HepG2 (cell line): Measurements from ENCODE around the gene TRPM6. TPM values are rescaled to one million over a fixed set of nuclear protein-coding genes. Genes with fewer than 3 reads are reported as not detected.

ENCODE experiments used
- BATF2 ChIP-seq: sonication (generic); formaldehyde crosslinking; IDR thresholded peaks from 2 replicates; pipeline ENCODE4 v1.8.0; 2022; ENCODE audit warnings: mild to moderate bottlenecking, missing genetic modification reagents, moderate library complexity
- GRHL1 ChIP-seq: sonication (generic); formaldehyde crosslinking; conservative IDR thresholded peaks from 2 replicates; pipeline ENCODE4 v1.8.0; 2022; ENCODE audit warnings: missing genetic modification reagents
- HNF1A ChIP-seq, 2 experiments: sonication (generic) in 1 of 2; formaldehyde crosslinking in 1 of 2; IDR thresholded peaks; 2 replicates each; pipeline versions ENCODE4 v1.4.0 to v1.6.1; 2016 to 2020; ENCODE audit warnings: borderline replicate concordance in 1 of 2, low read depth in 1 of 2, mild to moderate bottlenecking in 1 of 2, missing genetic modification reagents in 1 of 2
- ISL2 ChIP-seq: sonication (generic); formaldehyde crosslinking; IDR thresholded peaks from 2 replicates; pipeline ENCODE4 v1.5.0; 2020; ENCODE audit warnings: missing genetic modification reagents
- MED1 ChIP-seq: sonication (generic); formaldehyde crosslinking; IDR thresholded peaks from 2 replicates; pipeline ENCODE4 v1.4.0; 2020; ENCODE audit warnings: missing genetic modification reagents
- MTF2 ChIP-seq: sonication (generic); formaldehyde crosslinking; IDR thresholded peaks from 2 replicates; pipeline ENCODE4 v1.5.0; 2020; ENCODE audit warnings: missing genetic modification reagents, borderline replicate concordance
- NFKBIZ ChIP-seq: IDR thresholded peaks from 2 replicates; pipeline ENCODE4 v1.6.1; 2018; ENCODE audit warnings: missing genetic modification reagents, missing compliant biosample characterization
- ZNF256 ChIP-seq: sonication (generic); formaldehyde crosslinking; conservative IDR thresholded peaks from 2 replicates; pipeline ENCODE4 v1.4.0; 2020; ENCODE audit warnings: missing genetic modification reagents
- ZNF317 ChIP-seq: sonication (generic); formaldehyde crosslinking; IDR thresholded peaks from 2 replicates; pipeline ENCODE4 v1.5.0; 2020; ENCODE audit warnings: mild to moderate bottlenecking, missing genetic modification reagents
- polyA plus RNA-seq, 8 experiments: library from polyadenylated mRNA; depleted of rRNA in 3 of 8; stranded (reverse) in 7 of 8; unstranded in 1 of 8; fragments of >200 nt; fragmentation: Illumina TruSeq in 4 of 8; extraction: Trizol in 4 of 8; gene quantifications; 2 replicates each; pipeline versions ENCODE4 v1.2.1 to v1.2.3, GENCODE V29; 2011 to 2016; ENCODE audit warnings: low read depth in 4 of 8, missing spikeins in 1 of 8, mixed read lengths in 1 of 8; ENCODE audit not compliant: insufficient read depth in 1 of 8
- total RNA-seq, 5 experiments: library from RNA; depleted of rRNA; stranded (reverse); fragments of >200 nt; fragmentation: Illumina TruSeq; extraction: Trizol; gene quantifications; 2 replicates each; pipeline ENCODE4 v1.2.3, GENCODE V29; 2016; ENCODE audit warnings: low read depth in 1 of 5
- TF ChIP-seq, protein P1 (sequence below): sonication (generic); formaldehyde crosslinking; IDR thresholded peaks from 2 replicates; pipeline ENCODE4 v1.4.0; 2020; ENCODE audit warnings: missing genetic modification reagents
- TF ChIP-seq, protein P2 (sequence below): sonication (generic); formaldehyde crosslinking; IDR thresholded peaks from 2 replicates; pipeline ENCODE4 v1.5.1; 2020; ENCODE audit warnings: mild to moderate bottlenecking, missing genetic modification reagents, borderline replicate concordance

Gene TRPM6
- total and polyA plus RNA-seq, 2 of the 13 experiments (the other 11 are each of a cell fraction or from before 2014, with no cell fraction given), result 0.01 to 0.09 TPM

DNA sequence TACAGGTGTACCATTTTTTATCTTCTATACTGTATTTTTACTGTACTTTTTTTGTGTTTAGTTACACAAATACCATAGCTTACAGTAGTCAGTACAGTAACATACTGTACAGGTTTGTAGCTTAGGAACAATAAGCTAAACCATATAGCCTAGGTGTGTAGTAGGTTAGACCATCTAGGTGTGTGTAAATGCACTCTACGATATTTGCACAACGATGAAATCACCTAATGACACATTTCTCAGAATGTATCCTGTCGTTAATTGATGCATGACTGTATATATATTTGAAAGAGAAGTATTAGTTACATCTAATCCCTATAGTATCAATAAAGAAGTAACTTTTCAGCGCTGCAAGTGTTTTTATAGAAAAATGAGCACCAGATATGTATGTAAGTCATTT, 138.8 kb downstream of the TRPM6 start (continued):
- TF ChIP-seq GRHL1 (no peak), ZNF256 (no peak), ISL2 (no peak), ZNF317 (no peak), NFKBIZ (CRISPR knock-in tag) (no peak), BATF2 (CRISPR knock-in tag) (no peak), MTF2 (CRISPR knock-in tag) (no peak), MED1 (CRISPR knock-in tag) (no peak), HNF1A (IDR thresholded peaks at IDR 0.05; ENCODE audit: low read depth) (no peak), HNF1A (CRISPR knock-in tag; IDR thresholded peaks at IDR 0.05; ENCODE audit: borderline replicate concordance) (no peak)
- TF ChIP-seq, protein P1, sequence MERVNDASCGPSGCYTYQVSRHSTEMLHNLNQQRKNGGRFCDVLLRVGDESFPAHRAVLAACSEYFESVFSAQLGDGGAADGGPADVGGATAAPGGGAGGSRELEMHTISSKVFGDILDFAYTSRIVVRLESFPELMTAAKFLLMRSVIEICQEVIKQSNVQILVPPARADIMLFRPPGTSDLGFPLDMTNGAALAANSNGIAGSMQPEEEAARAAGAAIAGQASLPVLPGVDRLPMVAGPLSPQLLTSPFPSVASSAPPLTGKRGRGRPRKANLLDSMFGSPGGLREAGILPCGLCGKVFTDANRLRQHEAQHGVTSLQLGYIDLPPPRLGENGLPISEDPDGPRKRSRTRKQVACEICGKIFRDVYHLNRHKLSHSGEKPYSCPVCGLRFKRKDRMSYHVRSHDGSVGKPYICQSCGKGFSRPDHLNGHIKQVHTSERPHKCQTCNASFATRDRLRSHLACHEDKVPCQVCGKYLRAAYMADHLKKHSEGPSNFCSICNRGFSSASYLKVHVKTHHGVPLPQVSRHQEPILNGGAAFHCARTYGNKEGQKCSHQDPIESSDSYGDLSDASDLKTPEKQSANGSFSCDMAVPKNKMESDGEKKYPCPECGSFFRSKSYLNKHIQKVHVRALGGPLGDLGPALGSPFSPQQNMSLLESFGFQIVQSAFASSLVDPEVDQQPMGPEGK (CRISPR knock-in tag), result no peak
- TF ChIP-seq, protein P2, sequence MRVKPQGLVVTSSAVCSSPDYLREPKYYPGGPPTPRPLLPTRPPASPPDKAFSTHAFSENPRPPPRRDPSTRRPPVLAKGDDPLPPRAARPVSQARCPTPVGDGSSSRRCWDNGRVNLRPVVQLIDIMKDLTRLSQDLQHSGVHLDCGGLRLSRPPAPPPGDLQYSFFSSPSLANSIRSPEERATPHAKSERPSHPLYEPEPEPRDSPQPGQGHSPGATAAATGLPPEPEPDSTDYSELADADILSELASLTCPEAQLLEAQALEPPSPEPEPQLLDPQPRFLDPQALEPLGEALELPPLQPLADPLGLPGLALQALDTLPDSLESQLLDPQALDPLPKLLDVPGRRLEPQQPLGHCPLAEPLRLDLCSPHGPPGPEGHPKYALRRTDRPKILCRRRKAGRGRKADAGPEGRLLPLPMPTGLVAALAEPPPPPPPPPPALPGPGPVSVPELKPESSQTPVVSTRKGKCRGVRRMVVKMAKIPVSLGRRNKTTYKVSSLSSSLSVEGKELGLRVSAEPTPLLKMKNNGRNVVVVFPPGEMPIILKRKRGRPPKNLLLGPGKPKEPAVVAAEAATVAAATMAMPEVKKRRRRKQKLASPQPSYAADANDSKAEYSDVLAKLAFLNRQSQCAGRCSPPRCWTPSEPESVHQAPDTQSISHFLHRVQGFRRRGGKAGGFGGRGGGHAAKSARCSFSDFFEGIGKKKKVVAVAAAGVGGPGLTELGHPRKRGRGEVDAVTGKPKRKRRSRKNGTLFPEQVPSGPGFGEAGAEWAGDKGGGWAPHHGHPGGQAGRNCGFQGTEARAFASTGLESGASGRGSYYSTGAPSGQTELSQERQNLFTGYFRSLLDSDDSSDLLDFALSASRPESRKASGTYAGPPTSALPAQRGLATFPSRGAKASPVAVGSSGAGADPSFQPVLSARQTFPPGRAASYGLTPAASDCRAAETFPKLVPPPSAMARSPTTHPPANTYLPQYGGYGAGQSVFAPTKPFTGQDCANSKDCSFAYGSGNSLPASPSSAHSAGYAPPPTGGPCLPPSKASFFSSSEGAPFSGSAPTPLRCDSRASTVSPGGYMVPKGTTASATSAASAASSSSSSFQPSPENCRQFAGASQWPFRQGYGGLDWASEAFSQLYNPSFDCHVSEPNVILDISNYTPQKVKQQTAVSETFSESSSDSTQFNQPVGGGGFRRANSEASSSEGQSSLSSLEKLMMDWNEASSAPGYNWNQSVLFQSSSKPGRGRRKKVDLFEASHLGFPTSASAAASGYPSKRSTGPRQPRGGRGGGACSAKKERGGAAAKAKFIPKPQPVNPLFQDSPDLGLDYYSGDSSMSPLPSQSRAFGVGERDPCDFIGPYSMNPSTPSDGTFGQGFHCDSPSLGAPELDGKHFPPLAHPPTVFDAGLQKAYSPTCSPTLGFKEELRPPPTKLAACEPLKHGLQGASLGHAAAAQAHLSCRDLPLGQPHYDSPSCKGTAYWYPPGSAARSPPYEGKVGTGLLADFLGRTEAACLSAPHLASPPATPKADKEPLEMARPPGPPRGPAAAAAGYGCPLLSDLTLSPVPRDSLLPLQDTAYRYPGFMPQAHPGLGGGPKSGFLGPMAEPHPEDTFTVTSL (CRISPR knock-in tag), result no peak
- TF ChIP-seq, all 625 proteins: peak for 0
